Measurements from ENCODE around the gene ATG4A. TPM values are rescaled to one million over a fixed set of nuclear protein-coding genes. Genes with fewer than 3 reads are reported as not detected.

ATG4A gene
- total and polyA plus RNA-seq, 8 donors, result 8.9 to 14.6 (median 10.1) TPM

DNA sequence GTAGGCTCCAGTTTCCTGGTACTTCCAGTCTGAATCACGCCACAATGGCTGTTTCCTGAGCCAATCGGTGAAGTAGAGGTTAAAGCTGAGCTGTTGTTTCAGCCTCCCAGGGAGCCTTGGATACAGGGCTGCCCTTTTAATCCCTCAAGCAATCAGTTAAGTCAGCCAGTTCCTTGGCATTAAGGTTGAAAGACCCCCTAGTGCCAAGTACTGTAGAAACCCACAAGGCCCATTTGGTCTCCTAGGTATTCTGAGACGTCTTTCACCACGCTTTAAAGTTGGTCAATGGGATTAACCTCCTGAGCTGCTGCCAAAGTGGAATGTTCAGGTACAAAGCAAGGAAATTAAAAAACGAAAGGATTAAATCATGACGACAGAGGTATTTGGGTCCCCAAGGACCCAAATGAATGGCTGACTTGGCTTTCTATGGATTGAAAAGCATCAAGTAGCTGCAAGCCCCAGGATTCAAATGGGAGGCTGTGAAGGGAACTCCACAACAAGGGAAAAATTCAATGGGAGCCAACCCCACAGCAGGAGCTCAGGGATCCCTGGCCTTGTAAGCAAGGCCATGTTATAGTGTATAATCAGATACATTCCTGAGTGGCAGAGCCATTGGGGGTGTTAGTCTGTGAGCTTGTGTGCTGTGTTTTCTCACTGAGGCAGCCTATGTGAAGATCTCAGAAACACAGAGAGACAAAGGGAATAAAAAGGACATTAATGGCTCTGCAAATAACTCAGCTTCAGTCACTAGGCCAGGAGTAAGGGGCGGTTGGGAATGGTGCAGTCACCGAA is 86.0 kb downstream of the ATG4A start:
- ATAC-seq (no peak), FAIRE-seq (no peak), DNase-seq (no peak)
- Histone ChIP-seq H3K36me3 (no peaks in the 10 kb centered on the region), H3K9me3 (no peaks in the 10 kb centered on the region), H3K4me3 (no peak overlapping the region), H3K4me1 (no peaks in the 10 kb centered on the region), H3K27ac (no peak overlapping the region), H3K27me3 (no peaks in the 10 kb centered on the region)
- 82 to 90% methylated on average over 8 of the region's 8 CpGs for whole genome bisulfite sequencing, 2 donors
- intact Hi-C loops (cut with DNase I), result no loop called here
- TF ChIP-seq, protein P1, sequence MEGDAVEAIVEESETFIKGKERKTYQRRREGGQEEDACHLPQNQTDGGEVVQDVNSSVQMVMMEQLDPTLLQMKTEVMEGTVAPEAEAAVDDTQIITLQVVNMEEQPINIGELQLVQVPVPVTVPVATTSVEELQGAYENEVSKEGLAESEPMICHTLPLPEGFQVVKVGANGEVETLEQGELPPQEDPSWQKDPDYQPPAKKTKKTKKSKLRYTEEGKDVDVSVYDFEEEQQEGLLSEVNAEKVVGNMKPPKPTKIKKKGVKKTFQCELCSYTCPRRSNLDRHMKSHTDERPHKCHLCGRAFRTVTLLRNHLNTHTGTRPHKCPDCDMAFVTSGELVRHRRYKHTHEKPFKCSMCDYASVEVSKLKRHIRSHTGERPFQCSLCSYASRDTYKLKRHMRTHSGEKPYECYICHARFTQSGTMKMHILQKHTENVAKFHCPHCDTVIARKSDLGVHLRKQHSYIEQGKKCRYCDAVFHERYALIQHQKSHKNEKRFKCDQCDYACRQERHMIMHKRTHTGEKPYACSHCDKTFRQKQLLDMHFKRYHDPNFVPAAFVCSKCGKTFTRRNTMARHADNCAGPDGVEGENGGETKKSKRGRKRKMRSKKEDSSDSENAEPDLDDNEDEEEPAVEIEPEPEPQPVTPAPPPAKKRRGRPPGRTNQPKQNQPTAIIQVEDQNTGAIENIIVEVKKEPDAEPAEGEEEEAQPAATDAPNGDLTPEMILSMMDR (IDR thresholded peaks at IDR 0.05), result no peak

DNA sequence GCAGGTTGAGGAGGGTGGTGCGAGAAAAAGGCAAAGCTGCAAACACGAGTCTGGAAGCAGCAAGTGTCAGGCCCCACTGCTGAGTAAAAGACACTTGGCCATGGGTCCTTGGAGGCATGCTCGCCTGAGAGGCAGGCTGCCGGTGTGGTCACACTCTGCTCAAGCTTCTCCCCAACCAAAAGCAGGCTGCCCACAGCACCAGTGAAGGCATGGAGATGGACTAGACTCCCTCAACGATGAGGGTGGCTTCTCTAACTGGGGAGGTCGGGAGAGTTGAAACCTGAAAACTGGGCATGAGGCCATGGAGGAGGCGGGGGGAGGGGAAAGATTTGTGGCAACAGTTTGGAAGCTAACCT is 86.5 kb downstream of the ATG4A start:
- no peak for DNase-seq
- intact Hi-C loops (cut with DNase I), result no loop called here
- FAIRE-seq, result no peak
- TF ChIP-seq, protein P1 (IDR thresholded peaks at IDR 0.05), result no peak
- Histone ChIP-seq H3K36me3 (no peaks in the 10 kb centered on the region), H3K27ac (no peak overlapping the region), H3K4me1 (no peaks in the 10 kb centered on the region), H3K27me3 (peaks cover 0 to 2% (median 0%) of the 10 kb centered on the region in 4 donors), H3K4me3 (no peak overlapping the region), H3K9me3 (no peaks in the 10 kb centered on the region)
- ATAC-seq, result no peak
- 64 to 67% methylated on average over 7 of the region's 7 CpGs for WGBS, 2 donors

DNA sequence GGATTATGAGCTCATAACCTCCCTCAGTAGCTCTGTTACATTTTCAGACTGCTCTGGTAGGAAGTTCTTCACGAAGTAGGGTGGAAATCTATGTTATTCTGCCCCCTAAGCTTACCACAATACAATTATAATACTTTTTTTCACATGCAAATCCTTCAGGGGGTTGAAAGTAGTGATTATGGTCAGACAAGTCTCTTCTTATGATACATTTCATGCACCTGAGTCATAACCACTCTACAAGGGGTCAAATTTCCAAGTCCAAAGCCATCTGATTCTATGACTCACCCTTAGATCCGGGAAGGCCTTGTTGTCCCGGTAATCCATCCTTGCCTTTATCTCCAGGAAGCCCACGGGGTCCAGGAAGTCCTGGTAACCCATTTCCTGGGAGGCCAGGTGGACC is 95.2 kb downstream of the ATG4A start:
- no peak for DNase-seq
- H3K27me3 ChIP-seq, result peaks cover 0 to 2% (median 0%) of the 10 kb centered on the region in 4 donors

DNA sequence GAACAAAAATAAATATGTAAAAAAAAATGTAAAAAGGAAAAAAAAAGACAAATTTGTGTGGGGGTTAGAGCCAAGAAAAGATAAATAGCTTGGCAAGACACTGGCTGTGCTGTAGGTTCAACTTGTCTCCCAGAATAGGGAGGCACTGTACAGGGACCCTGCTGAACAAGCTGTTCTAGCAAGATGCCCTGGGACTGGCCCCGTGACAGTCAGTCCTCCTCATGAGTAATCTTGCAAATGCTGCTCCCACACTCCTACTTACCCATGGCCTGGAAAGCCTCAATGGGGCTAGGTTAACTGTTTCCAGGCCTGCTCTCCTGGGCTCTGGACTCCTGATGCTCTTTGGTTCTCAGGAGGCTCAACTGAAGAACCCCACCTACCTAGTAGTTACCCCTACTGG is 106.8 kb downstream of the ATG4A start:
- 73 to 74% methylated on average over 1 of the region's 1 CpG for WGBS, 2 donors
- Histone ChIP-seq H3K4me1 (no peaks in the 10 kb centered on the region), H3K36me3 (no peaks in the 10 kb centered on the region), H3K9me3 (no peaks in the 10 kb centered on the region), H3K27me3 (peaks cover 0 to 27% (median 7%) of the 10 kb centered on the region in 4 donors), H3K4me3 (no peak overlapping the region), H3K27ac (no peak overlapping the region)
- intact Hi-C loops (cut with DNase I), result no loop called here
- TF ChIP-seq, protein P1 (IDR thresholded peaks at IDR 0.05), result no peak
- FAIRE-seq (no peak), DNase-seq (no peak), ATAC-seq (no peak)

More for the DNA sequence above, 95.2 kb downstream of the ATG4A start:
- Histone ChIP-seq H3K27ac (no peak overlapping the region), H3K9me3 (no peaks in the 10 kb centered on the region), H3K36me3 (no peaks in the 10 kb centered on the region), H3K4me1 (no peaks in the 10 kb centered on the region), H3K4me3 (no peak overlapping the region)
- TF ChIP-seq, protein P1 (IDR thresholded peaks at IDR 0.05), result no peak
- WGBS, 2 donors, result 41 to 51% methylated on average over 4 of the region's 4 CpGs
- FAIRE-seq (no peak), ATAC-seq (no peak)
- intact Hi-C loops (cut with DNase I), result no loop called here

DNA sequence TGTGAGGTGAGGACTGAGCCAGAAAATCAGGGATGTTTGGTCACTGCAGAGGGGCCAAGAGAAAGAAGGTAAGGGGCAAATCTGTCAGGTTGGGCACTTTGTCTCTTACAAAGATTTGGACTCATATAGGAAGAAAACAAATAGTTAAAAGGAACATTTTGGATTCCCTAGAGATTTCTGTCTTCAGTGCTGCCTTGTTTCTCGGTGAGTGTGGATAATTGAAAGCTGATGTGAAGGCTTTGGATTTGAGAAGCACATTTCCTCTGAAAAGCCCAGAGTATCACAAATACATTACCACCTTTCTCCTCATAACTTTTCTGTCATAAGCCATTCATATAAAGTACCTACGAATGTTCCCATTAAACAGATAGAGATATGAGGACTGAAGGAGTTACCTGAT is 107.5 kb downstream of the ATG4A start:
- Histone ChIP-seq H3K27ac (no peak overlapping the region), H3K4me3 (no peak overlapping the region), H3K27me3 (peaks cover 0 to 27% (median 7%) of the 10 kb centered on the region in 4 donors), H3K9me3 (no peaks in the 10 kb centered on the region), H3K36me3 (no peaks in the 10 kb centered on the region), H3K4me1 (no peaks in the 10 kb centered on the region)
- intact Hi-C loops (cut with DNase I), result no loop called here
- DNase-seq (no peak), ATAC-seq (no peak), FAIRE-seq (no peak)
- TF ChIP-seq, protein P1 (IDR thresholded peaks at IDR 0.05), result no peak
- WGBS, 2 donors, result 51 to 54% methylated on average over 2 of the region's 2 CpGs
